KMS-11 (cell line): ENCODE data around the gene GLI2.

ENCODE experiments used
- H2AFZ ChIP-seq: fragments of 200-600 bp; sonication (generic); 2 replicates; pipeline ENCODE4 v1.6.1; 2016; ENCODE audit warnings: antibody characterized with exemption, mixed run types, low read depth
- H3K27ac ChIP-seq: fragments of 200-600 bp; sonication (generic); 2 replicates; pipeline ENCODE4 v1.6.1; 2016; ENCODE audit warnings: mild to moderate bottlenecking, mixed run types
- H3K27me3 ChIP-seq: fragments of 200-600 bp; sonication (generic); 2 replicates; pipeline ENCODE4 v1.6.1; 2017; ENCODE audit warnings: mild to moderate bottlenecking, low read depth, mixed run types, moderate library complexity; ENCODE audit not compliant: insufficient read depth
- H3K36me3 ChIP-seq: fragments of 200-600 bp; sonication (generic); 2 replicates; pipeline ENCODE4 v1.6.1; 2017; ENCODE audit warnings: mild to moderate bottlenecking, mixed run types; ENCODE audit not compliant: insufficient read depth
- H3K4me1 ChIP-seq: fragments of 200-600 bp; sonication (generic); 2 replicates; pipeline ENCODE4 v1.6.1; 2016; ENCODE audit warnings: mild to moderate bottlenecking, low read depth, mixed run types; ENCODE audit not compliant: poor library complexity, severe bottlenecking
- H3K4me2 ChIP-seq: fragments of 200-600 bp; sonication (generic); 2 replicates; pipeline ENCODE4 v1.7.0; 2016; ENCODE audit warnings: mild to moderate bottlenecking, mixed run types
- H3K4me3 ChIP-seq: fragments of 200-600 bp; sonication (generic); IDR thresholded peaks from 2 replicates; pipeline ENCODE4 v1.6.1; 2017; ENCODE audit warnings: low read depth, low read length, mixed read lengths; ENCODE audit not compliant: insufficient read depth
- H3K79me2 ChIP-seq: fragments of 200-600 bp; sonication (generic); 2 replicates; pipeline ENCODE4 v1.6.1; 2016; ENCODE audit warnings: low read depth, mixed run types; ENCODE audit not compliant: insufficient read depth
- H3K9ac ChIP-seq: fragments of 200-600 bp; sonication (generic); 2 replicates; pipeline ENCODE4 v1.6.1; 2016; ENCODE audit warnings: mild to moderate bottlenecking, mixed run types
- H4K20me1 ChIP-seq: fragments of 200-600 bp; sonication (generic); 2 replicates; pipeline ENCODE4 v1.6.1; 2016; ENCODE audit warnings: mild to moderate bottlenecking, mixed run types; ENCODE audit not compliant: insufficient read depth
- TF ChIP-seq, protein P1 (sequence below): fragments of 200-600 bp; sonication (generic); conservative IDR thresholded peaks from 2 replicates; pipeline ENCODE4 v1.6.1; 2017; ENCODE audit warnings: low read depth, mild to moderate bottlenecking, antibody characterized with exemption, low read length, moderate library complexity, mixed read lengths

GLI2 gene

DNA sequence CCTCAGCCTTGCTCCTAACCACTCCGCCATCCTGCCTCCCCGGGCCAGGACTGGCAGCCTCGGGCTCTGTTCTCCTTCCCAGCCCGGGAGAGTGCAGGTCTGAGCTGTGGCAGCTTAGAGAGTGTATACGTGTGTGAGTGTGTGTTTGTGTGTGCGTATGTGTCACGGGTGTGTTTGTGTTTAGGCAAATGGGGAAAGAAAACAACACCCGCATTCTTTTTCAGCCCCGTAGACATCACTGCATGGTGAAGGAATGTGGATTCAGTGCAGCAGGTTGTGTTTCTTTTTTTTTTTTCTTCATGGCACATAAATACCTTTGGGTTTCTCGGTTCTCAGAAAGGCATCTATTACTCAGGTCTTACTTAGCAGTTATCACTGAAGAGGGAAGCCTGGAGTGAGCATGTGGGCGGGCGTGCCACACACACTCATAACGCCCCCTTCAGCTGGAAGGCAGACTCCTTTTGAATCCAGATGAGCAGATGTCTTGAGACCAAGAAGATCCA, 44.2 kb downstream of the GLI2 start:
- Histone ChIP-seq H3K4me2 (no peak overlapping the region), H3K36me3 (no peaks in the 10 kb centered on the region), H3K4me3 (no peak overlapping the region), H2AFZ (no peak overlapping the region), H3K27ac (no peak overlapping the region), H3K79me2 (no peaks in the 10 kb centered on the region), H3K4me1 (no peaks in the 10 kb centered on the region), H3K27me3 (no peaks in the 10 kb centered on the region), H3K9ac (no peak overlapping the region), H4K20me1 (no peaks in the 10 kb centered on the region)
- TF ChIP-seq, protein P1, sequence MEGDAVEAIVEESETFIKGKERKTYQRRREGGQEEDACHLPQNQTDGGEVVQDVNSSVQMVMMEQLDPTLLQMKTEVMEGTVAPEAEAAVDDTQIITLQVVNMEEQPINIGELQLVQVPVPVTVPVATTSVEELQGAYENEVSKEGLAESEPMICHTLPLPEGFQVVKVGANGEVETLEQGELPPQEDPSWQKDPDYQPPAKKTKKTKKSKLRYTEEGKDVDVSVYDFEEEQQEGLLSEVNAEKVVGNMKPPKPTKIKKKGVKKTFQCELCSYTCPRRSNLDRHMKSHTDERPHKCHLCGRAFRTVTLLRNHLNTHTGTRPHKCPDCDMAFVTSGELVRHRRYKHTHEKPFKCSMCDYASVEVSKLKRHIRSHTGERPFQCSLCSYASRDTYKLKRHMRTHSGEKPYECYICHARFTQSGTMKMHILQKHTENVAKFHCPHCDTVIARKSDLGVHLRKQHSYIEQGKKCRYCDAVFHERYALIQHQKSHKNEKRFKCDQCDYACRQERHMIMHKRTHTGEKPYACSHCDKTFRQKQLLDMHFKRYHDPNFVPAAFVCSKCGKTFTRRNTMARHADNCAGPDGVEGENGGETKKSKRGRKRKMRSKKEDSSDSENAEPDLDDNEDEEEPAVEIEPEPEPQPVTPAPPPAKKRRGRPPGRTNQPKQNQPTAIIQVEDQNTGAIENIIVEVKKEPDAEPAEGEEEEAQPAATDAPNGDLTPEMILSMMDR = no peak

DNA sequence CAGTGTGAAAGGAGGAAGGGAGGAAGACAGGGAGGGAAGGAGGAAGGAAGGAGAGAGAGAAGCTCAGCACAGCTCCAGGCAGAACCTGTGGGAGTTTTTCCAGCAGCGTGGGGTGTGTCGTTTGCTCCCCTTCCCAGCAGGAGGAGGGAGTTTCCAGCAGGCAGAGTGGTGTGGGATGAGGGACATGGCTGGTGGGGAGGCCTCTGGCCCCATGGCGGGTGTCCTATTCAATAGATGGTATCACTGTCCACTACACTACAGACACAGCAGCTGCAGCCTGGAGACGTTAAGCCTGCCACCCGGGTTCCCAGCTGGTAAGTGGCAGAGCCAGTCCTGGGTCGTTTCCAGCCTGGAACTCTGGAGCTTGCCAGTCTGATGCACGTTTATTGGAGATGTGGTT, 44.7 kb downstream of the GLI2 start:
- Histone ChIP-seq H4K20me1 (no peaks in the 10 kb centered on the region), H3K4me2 (no peak overlapping the region), H3K4me1 (no peaks in the 10 kb centered on the region), H2AFZ (no peak overlapping the region), H3K27me3 (no peaks in the 10 kb centered on the region), H3K36me3 (no peaks in the 10 kb centered on the region), H3K4me3 (no peak overlapping the region), H3K27ac (no peak overlapping the region), H3K9ac (no peak overlapping the region), H3K79me2 (no peaks in the 10 kb centered on the region)
- TF ChIP-seq, protein P1 = no peak

DNA sequence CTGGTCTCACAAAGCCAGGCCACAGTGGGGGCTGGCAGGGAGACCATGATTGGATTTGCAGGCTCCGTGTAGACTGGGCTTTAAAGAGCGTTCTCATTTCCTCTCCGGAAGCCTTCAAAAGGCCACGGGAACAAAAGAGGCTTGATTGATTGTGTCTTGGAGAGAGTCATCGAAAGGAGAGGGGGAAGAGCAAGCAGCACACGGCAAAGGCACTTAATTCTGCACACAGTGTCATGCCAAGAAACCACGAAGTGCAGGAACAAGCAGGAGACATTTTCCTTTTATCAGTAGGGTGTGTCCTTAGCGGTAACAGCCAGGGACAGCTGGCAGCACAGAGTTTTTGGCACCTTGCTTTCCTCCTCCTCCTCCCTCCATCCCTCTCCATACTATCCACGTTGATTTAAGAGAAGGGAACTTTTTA, 47.7 kb downstream of the GLI2 start:
- Histone ChIP-seq H3K27ac (no peak overlapping the region), H2AFZ (no peak overlapping the region), H3K36me3 (no peaks in the 10 kb centered on the region), H3K4me2 (no peak overlapping the region), H3K4me3 (no peak overlapping the region), H3K27me3 (no peaks in the 10 kb centered on the region), H3K4me1 (no peaks in the 10 kb centered on the region), H4K20me1 (no peaks in the 10 kb centered on the region), H3K79me2 (no peaks in the 10 kb centered on the region), H3K9ac (no peak overlapping the region)
- TF ChIP-seq, protein P1 = no peak

DNA sequence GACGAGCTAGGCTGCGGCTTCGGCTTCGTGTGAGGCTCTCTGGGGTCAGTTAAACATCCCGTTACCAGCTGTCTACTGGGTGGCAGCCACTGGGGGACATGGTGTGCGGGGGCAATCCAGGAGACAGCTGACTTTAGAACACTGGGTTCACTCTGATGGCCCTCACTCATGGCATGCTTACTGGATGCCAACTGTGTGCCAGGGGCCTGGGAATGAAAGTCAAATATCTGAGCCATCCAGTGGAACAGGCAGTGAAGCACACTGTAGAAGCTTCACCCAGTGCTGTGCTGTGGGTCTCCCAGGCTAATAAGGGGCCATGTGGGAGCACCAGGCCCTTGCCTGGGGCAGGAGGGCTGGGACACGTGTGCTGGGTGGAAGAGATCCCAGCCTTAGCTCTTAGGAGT, 48.3 kb downstream of the GLI2 start:
- H3K9ac ChIP-seq = no peak overlapping the region
- H3K4me1 ChIP-seq = no peaks in the 10 kb centered on the region
- no peak overlapping the region for H2AFZ ChIP-seq
- H3K27me3 ChIP-seq = no peaks in the 10 kb centered on the region
- H3K36me3 ChIP-seq = no peaks in the 10 kb centered on the region
- H3K79me2 ChIP-seq = no peaks in the 10 kb centered on the region
- H3K4me2 ChIP-seq = no peak overlapping the region
- TF ChIP-seq, protein P1 = no peak
- no peak overlapping the region for H3K27ac ChIP-seq
- no peak overlapping the region for H3K4me3 ChIP-seq
- H4K20me1 ChIP-seq = no peaks in the 10 kb centered on the region
